WTC11 (cell line): ENCODE results near the gene MOB2. TPM values are rescaled to one million over a fixed set of nuclear protein-coding genes. Genes with fewer than 3 reads are reported as not detected.

Experiments used
- ATAC-seq: fragments of 200-7000 bp; cut with Tn5 transposase; 2 replicates; pipeline ENCODE4 v1.10.0; 2021; ENCODE audit warnings: mild to moderate bottlenecking, moderate library complexity
- CTCF ChIA-PET: fragments of 300-600 bp; sonication (Branson Sonifier 250); formaldehyde crosslinking; loops from one replicate; lab custom pipeline; 2021; ENCODE audit warnings: antibody characterized with exemption; lab: Charles Lee
- POLR2A ChIA-PET: fragments of 350-600 bp; sonication (Branson Sonifier 250); formaldehyde crosslinking; loops from one replicate; lab custom pipeline; 2021; ENCODE audit warnings: antibody characterized with exemption; lab: Charles Lee
- DNase-seq: peaks from one replicate; pipeline ENCODE4 v3.0.0; 2021; ENCODE audit warnings: low spot score
- H3K27ac Mint-ChIP-seq: 2 replicates; pipeline ENCODE4 v1.8.0; 2021; ENCODE audit warnings: mixed read lengths
- H3K27me3 Mint-ChIP-seq: 2 replicates; pipeline ENCODE4 v1.8.0; 2021; ENCODE audit warnings: low read depth, mild to moderate bottlenecking, moderate library complexity, mixed read lengths
- H3K36me3 Mint-ChIP-seq: 2 replicates; pipeline ENCODE4 v1.8.0; 2021; ENCODE audit warnings: mixed read lengths
- H3K4me1 Mint-ChIP-seq: 2 replicates; pipeline ENCODE4 v1.8.0; 2022; ENCODE audit warnings: mixed read lengths
- H3K4me3 Mint-ChIP-seq: 2 replicates; pipeline ENCODE4 v1.8.0; 2021; ENCODE audit warnings: mild to moderate bottlenecking, moderate library complexity, mixed read lengths
- H3K9me3 Mint-ChIP-seq: 2 replicates; pipeline ENCODE4 v1.8.0; 2021; ENCODE audit warnings: mixed read lengths
- AR ChIP-seq: fragments of 250-450 bp; sonication (Bioruptor Pico); IDR thresholded peaks from 2 replicates; pipeline ENCODE4 v1.9.0; 2021; ENCODE audit warnings: mild to moderate bottlenecking
- ELF4 ChIP-seq: sonication (generic); formaldehyde crosslinking; IDR thresholded peaks from 2 replicates; pipeline ENCODE4 v1.8.1; 2022; ENCODE audit warnings: low read depth, mild to moderate bottlenecking, moderate library complexity, missing genetic modification reagents
- EMX1 ChIP-seq: fragments of 250-450 bp; sonication (Bioruptor Pico); IDR thresholded peaks from 2 replicates; pipeline ENCODE4 v1.8.0; 2021; ENCODE audit warnings: mild to moderate bottlenecking
- ETV6 ChIP-seq: sonication (generic); formaldehyde crosslinking; IDR thresholded peaks from 2 replicates; pipeline ENCODE4 v1.8.1; 2022; ENCODE audit warnings: mild to moderate bottlenecking, missing genetic modification reagents
- JUN ChIP-seq: sonication (generic); formaldehyde crosslinking; IDR thresholded peaks from 2 replicates; pipeline ENCODE4 v1.8.0; 2023; ENCODE audit warnings: mild to moderate bottlenecking, missing genetic modification reagents
- KAT7 ChIP-seq: sonication (generic); formaldehyde crosslinking; IDR thresholded peaks from 2 replicates; pipeline ENCODE4 v1.8.1; 2023; ENCODE audit warnings: missing genetic modification reagents, mild to moderate bottlenecking, borderline replicate concordance
- MXD4 ChIP-seq: fragments of 250-450 bp; sonication (Bioruptor Pico); IDR thresholded peaks from 2 replicates; pipeline ENCODE4 v1.8.0; 2021; ENCODE audit warnings: mild to moderate bottlenecking, moderate library complexity, borderline replicate concordance
- NFYB ChIP-seq: sonication (generic); formaldehyde crosslinking; conservative IDR thresholded peaks from 2 replicates; pipeline ENCODE4 v1.8.0; 2022; ENCODE audit warnings: low read depth, missing genetic modification reagents
- NR1H2 ChIP-seq: sonication (generic); formaldehyde crosslinking; IDR thresholded peaks from 2 replicates; pipeline ENCODE4 v1.9.0; 2021; ENCODE audit warnings: mild to moderate bottlenecking, moderate library complexity, missing genetic modification reagents
- PRDM15 ChIP-seq: sonication (generic); formaldehyde crosslinking; IDR thresholded peaks from 2 replicates; pipeline ENCODE4 v1.8.0; 2022; ENCODE audit warnings: missing genetic modification reagents
- PRRX2 ChIP-seq: fragments of 250-450 bp; sonication (Bioruptor Pico); IDR thresholded peaks from 2 replicates; pipeline ENCODE4 v1.8.0; 2021; ENCODE audit warnings: mild to moderate bottlenecking
- RELA ChIP-seq: sonication (generic); formaldehyde crosslinking; IDR thresholded peaks from 2 replicates; pipeline ENCODE4 v1.8.1; 2022; ENCODE audit warnings: missing genetic modification reagents, mild to moderate bottlenecking, borderline replicate concordance
- RORB ChIP-seq: fragments of 250-450 bp; sonication (Bioruptor Pico); IDR thresholded peaks from 2 replicates; pipeline ENCODE4 v1.9.0; 2021; ENCODE audit warnings: mild to moderate bottlenecking
- SMAD4 ChIP-seq: sonication (generic); formaldehyde crosslinking; IDR thresholded peaks from 2 replicates; pipeline ENCODE4 v1.8.0; 2022; ENCODE audit warnings: mild to moderate bottlenecking, missing genetic modification reagents
- TEAD4 ChIP-seq: sonication (generic); formaldehyde crosslinking; IDR thresholded peaks from 2 replicates; pipeline ENCODE4 v1.8.0; 2022; ENCODE audit warnings: mild to moderate bottlenecking, missing genetic modification reagents
- ZNF219 ChIP-seq: sonication (generic); formaldehyde crosslinking; IDR thresholded peaks from 2 replicates; pipeline ENCODE4 v1.8.0; 2023; ENCODE audit warnings: missing genetic modification reagents, mild to moderate bottlenecking, borderline replicate concordance
- ZNF232 ChIP-seq: sonication (generic); formaldehyde crosslinking; IDR thresholded peaks from 2 replicates; pipeline ENCODE4 v1.8.0; 2022; ENCODE audit warnings: mild to moderate bottlenecking, missing genetic modification reagents
- ZNF317 ChIP-seq: sonication (generic); formaldehyde crosslinking; IDR thresholded peaks from 2 replicates; pipeline ENCODE4 v1.8.1; 2023; ENCODE audit warnings: low read depth, mild to moderate bottlenecking, moderate library complexity, missing genetic modification reagents, borderline replicate concordance
- total RNA-seq: library from RNA; stranded (reverse); gene quantifications from 3 replicates; pipeline ENCODE4 v1.2.3, GENCODE V29; 2021
- TF ChIP-seq, protein P1 (sequence below): fragments of 250-450 bp; sonication (Bioruptor Pico); IDR thresholded peaks from 2 replicates; pipeline ENCODE4 v2.1.2; 2022; ENCODE audit warnings: mild to moderate bottlenecking, moderate library complexity
- TF ChIP-seq, protein P2 (sequence below): sonication (generic); formaldehyde crosslinking; IDR thresholded peaks from 2 replicates; pipeline ENCODE4 v1.8.1; 2022; ENCODE audit warnings: low read depth, mild to moderate bottlenecking, moderate library complexity, missing genetic modification reagents, borderline replicate concordance

MOB2 gene
- total RNA-seq, 1 experiment from 2014 or later: 21.7 TPM

- no peak for TF ChIP-seq SMAD4 (CRISPR knock-in tag)
These were observed 34.2 kb upstream of the MOB2 start (continued) for GRCh38 chr11:1520663-1521267.

DNA sequence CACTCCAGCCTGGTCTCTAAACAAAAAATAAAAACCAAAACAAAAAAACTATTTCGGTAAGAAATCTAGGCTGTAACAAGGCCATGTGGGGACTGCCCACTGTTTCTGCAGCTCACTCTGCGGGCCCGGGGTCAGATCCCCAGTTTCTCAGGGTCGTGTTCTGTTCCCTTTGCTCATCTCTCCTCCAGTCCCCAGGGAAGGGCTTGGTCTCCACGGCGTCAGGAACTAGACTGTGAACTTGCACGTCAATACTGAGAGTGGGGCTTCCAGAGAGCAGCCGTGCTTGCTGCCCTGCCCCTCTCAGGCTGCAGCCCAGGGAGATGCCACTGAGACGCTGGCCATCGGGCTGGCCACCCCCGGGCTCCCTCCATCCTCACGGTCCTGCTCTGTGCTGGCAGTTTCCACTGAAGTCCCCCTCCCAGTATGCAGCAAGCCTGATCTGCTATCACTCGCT, 33.7 kb upstream of the MOB2 start:
- TF ChIP-seq AR (no peak), NFYB (CRISPR knock-in tag) (no peak), KAT7 (CRISPR knock-in tag) (no peak), NR1H2 (CRISPR knock-in tag) (no peak), EMX1 (CRISPR knock-in tag) (no peak), JUN (CRISPR knock-in tag) (no peak), ZNF232 (CRISPR knock-in tag) (no peak), MXD4 (CRISPR knock-in tag) (no peak), ELF4 (CRISPR knock-in tag) (no peak), ZNF317 (CRISPR knock-in tag) (no peak), RELA (CRISPR knock-in tag) (no peak), PRDM15 (CRISPR knock-in tag) (no peak), PRRX2 (no peak)
- Mint-ChIP-seq H3K4me1 (peaks cover 11% of the 10 kb centered on the region), H3K4me3 (no peak overlapping the region), H3K36me3 (no peaks in the 10 kb centered on the region), H3K27ac (peak overlapping the region; percentile 57; the same call in 1 of the 2 replicates), H3K9me3 (no peaks in the 10 kb centered on the region), H3K27me3 (no peaks in the 10 kb centered on the region)
- DNase-seq (no peak), ATAC-seq (no peak)
- CTCF ChIA-PET: interaction anchor here (4.3 kb wide), 1 partner anchor 15 kb away, joined by 12 read pairs; no protein-coding TSS in a partner anchor
- POLR2A ChIA-PET: no interaction called here

- H3K36me3 Mint-ChIP-seq: no peaks in the 10 kb centered on the region
- no peaks in the 10 kb centered on the region for H3K9me3 Mint-ChIP-seq
- H3K27ac Mint-ChIP-seq: no peak overlapping the region
- ATAC-seq (no peak), DNase-seq (no peak)
- POLR2A ChIA-PET: no interaction called here
- H3K4me1 Mint-ChIP-seq: peaks cover 12% of the 10 kb centered on the region
- no peaks in the 10 kb centered on the region for H3K27me3 Mint-ChIP-seq
- CTCF ChIA-PET: interaction anchor here (0.9 to 4.3 kb wide), 3 partner anchors 14 to 133 kb away, joined by 3 to 12 read pairs (median 4); no protein-coding TSS in a partner anchor
- H3K4me3 Mint-ChIP-seq: no peak overlapping the region
- TF ChIP-seq ZNF317 (CRISPR knock-in tag) (no peak), RORB (CRISPR knock-in tag) (no peak), ETV6 (CRISPR knock-in tag) (no peak), PRRX2 (no peak), TEAD4 (CRISPR knock-in tag) (no peak), ZNF219 (CRISPR knock-in tag) (no peak)
- TF ChIP-seq, protein P1, sequence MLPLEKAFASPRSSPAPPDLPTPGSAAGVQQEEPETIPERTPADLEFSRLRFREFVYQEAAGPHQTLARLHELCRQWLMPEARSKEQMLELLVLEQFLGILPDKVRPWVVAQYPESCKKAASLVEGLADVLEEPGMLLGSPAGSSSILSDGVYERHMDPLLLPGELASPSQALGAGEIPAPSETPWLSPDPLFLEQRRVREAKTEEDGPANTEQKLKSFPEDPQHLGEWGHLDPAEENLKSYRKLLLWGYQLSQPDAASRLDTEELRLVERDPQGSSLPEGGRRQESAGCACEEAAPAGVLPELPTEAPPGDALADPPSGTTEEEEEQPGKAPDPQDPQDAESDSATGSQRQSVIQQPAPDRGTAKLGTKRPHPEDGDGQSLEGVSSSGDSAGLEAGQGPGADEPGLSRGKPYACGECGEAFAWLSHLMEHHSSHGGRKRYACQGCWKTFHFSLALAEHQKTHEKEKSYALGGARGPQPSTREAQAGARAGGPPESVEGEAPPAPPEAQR: no peak
- TF ChIP-seq, protein P2, sequence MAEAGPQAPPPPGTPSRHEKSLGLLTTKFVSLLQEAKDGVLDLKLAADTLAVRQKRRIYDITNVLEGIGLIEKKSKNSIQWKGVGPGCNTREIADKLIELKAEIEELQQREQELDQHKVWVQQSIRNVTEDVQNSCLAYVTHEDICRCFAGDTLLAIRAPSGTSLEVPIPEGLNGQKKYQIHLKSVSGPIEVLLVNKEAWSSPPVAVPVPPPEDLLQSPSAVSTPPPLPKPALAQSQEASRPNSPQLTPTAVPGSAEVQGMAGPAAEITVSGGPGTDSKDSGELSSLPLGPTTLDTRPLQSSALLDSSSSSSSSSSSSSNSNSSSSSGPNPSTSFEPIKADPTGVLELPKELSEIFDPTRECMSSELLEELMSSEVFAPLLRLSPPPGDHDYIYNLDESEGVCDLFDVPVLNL (CRISPR knock-in tag): no peak
These were observed 32.7 kb upstream of the MOB2 start for GRCh38 chr11:1519028-1520010.
